ENCODE measurements around the gene CDS2. TPM values are rescaled to one million over a fixed set of nuclear protein-coding genes. Genes with fewer than 3 reads are reported as not detected.

The CDS2 gene
- total RNA-seq, 1 experiment from 2014 or later: 37.5 TPM

DNA sequence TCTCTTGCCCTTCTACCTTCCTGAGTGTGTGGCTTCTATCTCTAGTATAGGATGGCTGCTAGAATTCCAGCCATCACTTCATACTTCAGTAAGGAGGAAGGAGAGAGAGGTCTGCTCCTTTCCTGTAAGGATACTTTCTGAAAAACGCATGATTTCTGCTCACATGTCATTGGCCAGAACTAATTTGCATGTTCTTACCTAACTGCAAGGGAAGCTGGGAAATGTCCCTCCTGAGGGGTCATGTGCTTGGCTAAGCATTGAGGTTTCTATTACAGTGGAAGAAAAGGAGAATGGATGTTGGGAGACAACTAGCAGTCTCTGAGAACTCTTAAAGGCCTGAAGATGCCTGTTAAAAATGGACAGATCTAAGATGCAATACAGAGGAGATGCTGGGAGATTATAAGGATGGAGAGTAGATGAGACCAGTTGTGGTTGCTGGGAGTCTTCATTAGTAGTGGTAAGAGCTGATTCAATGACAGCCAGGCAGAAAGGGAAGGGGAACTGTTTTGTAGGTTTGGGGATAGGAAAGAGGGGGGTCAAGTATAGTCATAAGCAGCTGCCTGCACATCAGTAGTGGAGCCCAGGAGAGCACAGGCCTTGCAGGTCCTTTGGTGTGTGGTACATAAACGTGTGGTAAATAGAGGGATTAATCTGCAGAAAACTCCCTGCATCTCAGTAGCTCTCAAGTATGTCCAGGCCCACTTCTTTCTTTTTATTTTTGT lies 20.2 kb downstream of the CDS2 start:
- no TSS peak for BruUV-seq (replicated peaks)
- Histone ChIP-seq H3K9me3 (ENCODE audit: control insufficient read depth in 1 of 2, insufficient read depth in 1 of 2, low read depth in 1 of 2, low read length in 2 of 2) (no peaks in the 10 kb centered on the region), H3K9me2 (ENCODE audit: insufficient read depth) (no peaks in the 10 kb centered on the region), H3K36me3 (ENCODE audit: control insufficient read depth in 1 of 2, insufficient read depth in 2 of 2, low read length in 2 of 2) (no peaks in the 10 kb centered on the region), H3K79me2 (ENCODE audit: insufficient read depth, low read length) (peaks cover 29% of the 10 kb centered on the region), H4K20me1 (ENCODE audit: insufficient read depth) (no peaks in the 10 kb centered on the region), H3K27ac (ENCODE audit: low read depth, low read length) (no peak overlapping the region), H2AFZ (ENCODE audit: low read depth, low read length, poor library complexity, severe bottlenecking) (no peak overlapping the region), H3K4me2 (ENCODE audit: low read length) (no peak overlapping the region), H3K27me3 (ENCODE audit: insufficient read depth, low read length) (no peaks in the 10 kb centered on the region), H3K4me3 (replicated peaks in 1 of 2; ENCODE audit: low read depth in 1 of 2, low read length in 2 of 2) (no peak overlapping the region), H3K4me1 (ENCODE audit: control insufficient read depth in 1 of 2, insufficient read depth in 2 of 2, low read length in 2 of 2) (peaks cover 13 to 22% of the 10 kb centered on the region in 2 experiments), H3K9ac (ENCODE audit: low read length) (no peak overlapping the region)
- ChIA-PET RAD21 (ENCODE audit: low non-redundant PET in 1 of 2, low total read pairs in 2 of 2, uncharacterized antibody in 2 of 2, unreplicated experiment in 2 of 2) (no interaction called here), POLR2A (interaction anchor here (1.1 kb wide), 1 partner anchor 21 kb away, joined by 3 read pairs; no protein-coding TSS in a partner anchor), CTCF (interaction anchor here (0.9 kb wide), 1 partner anchor 21 kb away, joined by 3 read pairs; the partner anchor contains the start of gene CDS2)
- DNase-seq (ENCODE audit: low read depth, low spot score) (no peak), ATAC-seq (no peak)
- intact Hi-C loops (cut with micrococcal nuclease): no loop called here
- TF ChIP-seq RAD21 (IDR thresholded peaks at IDR 0.05; ENCODE audit: low read depth) (no peak), CEBPB (IDR thresholded peaks at IDR 0.05; ENCODE audit: low read depth) (no peak), CTCF (IDR thresholded peaks at IDR 0.05 in 2 of 3, conservative IDR thresholded peaks at IDR 0.05 in 1 of 3; ENCODE audit: borderline replicate concordance in 1 of 3, insufficient read depth in 1 of 3, low read depth in 2 of 3, low read length in 2 of 3) (no peak), REST (IDR thresholded peaks at IDR 0.05; ENCODE audit: low read depth) (no peak), CBX3 (IDR thresholded peaks at IDR 0.05; ENCODE audit: low read depth) (no peak), YY1 (IDR thresholded peaks at IDR 0.05; ENCODE audit: extremely low read depth, insufficient replicate concordance, low read depth, low read length) (no peak), ZFX (IDR thresholded peaks at IDR 0.05) (no peak), ZNF274 (IDR thresholded peaks at IDR 0.05; ENCODE audit: low read depth, low read length) (no peak), SRF (IDR thresholded peaks at IDR 0.05; ENCODE audit: low read depth) (no peak)
- TF ChIP-seq, protein P1, sequence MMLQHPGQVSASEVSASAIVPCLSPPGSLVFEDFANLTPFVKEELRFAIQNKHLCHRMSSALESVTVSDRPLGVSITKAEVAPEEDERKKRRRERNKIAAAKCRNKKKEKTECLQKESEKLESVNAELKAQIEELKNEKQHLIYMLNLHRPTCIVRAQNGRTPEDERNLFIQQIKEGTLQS (IDR thresholded peaks at IDR 0.05): no peak
